NCI-H748 (cell line): Measurements from ENCODE around the gene ADD1.
A peak's percentile ranks its signal among the peaks of the same experiment; 100 is the strongest.

Experiments used
- DNase-seq: peaks from one replicate; lab custom pipeline; 2025; ENCODE audit not compliant: unreplicated experiment; lab: John Stamatoyannopoulos, UW

ADD1 gene

DNA sequence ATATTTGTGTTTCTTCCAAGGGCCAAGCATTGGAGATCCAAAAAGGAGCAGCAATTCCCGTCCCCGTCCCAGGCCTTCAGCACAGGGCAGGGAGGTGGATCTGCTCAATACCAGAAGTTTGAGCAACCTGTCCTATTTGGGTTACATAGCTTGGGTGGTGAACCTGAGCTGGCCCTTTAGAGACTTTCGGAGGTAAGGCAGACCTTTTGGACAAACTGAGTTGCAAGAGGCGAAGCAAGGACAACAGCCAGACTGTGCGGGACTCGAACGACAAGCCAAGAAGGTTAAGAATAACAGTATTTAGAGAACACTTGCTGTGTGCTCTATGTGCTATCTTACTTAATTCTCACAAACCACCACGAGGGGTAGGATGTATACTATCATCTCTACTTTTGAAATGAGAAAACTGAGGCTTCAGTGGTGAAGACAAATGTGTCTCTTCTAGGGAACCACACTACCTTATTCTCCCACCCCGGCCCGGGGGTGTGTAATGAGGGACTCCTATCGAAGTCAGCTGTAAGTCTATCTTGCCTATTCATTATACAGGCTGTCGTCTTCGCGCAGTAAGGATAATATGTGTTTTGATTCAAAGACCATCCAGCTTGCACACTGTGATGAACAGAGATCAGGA lies 118.3 kb downstream of the ADD1 start:
- DNase-seq: peak; percentile 9

DNA sequence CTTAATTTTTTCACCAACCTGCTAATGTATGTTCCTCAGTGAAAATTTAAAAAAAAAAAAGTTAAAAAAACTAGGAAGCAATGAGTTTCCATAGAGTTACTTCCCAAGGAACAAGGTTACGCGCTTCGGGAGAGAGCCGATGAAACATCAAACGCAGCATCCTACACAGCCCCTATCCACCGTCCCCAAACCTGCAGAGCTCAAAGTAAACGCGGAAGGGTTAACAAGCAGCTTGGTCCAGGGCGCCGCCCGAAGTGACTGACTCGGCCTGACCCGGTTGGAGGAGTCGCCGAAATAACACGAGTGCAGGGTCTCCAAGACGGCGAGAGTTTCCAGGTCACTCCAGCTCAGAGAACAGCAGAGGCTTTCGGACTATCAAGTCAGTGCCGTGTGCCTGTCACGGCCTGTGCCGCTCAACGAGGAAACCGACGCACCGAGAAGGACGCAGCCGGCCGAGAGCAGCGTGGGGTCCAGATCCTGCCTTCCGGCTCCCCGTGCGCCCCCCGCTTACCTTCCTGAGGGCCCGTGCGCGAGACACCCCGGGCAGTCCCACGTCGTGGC lies 119.0 kb downstream of the ADD1 start:
- peak; percentile 42 for DNase-seq

DNA sequence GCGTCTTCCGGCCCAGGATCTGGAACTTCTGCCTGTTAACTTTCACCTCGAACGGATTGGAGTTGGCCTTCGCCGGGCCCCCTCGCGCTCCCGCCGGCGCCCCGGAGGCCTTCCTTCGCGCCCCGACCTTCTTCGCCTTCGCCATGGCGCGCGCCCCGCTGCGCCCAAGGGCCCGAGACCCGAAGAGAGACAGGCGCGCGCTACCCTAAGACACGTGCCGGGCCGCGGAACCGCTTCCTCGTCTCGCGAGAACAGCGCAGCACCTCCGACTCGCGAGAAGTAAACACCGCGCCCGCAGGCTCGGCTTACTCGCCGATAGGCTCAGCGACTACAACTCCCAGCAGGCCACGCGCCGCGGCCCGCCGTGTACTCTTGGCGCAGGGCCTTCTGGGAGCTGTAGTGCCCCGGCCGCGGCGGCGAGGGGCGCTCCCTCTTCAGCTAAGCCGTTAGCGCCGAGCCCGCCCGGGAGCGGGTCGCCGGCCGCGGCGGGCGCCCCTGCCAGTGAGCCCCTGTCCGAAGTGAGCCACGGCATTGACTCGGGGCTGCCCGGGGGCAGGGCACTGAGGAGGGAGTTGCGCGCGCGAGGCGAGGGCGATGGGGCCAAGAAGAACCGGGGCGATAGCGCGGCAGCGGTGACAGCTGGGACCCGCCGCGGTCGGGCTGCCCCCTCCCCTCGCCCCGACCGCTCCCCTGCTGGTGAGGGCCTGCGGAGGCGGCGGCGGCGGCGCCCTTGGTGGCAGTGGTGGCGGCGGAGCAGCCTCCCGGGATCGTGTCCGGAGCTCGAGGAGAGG lies 119.7 kb downstream of the ADD1 start, which contains the start of the genes GRK4 and NOP14:
Gene GRK4 (plus strand): TSS at position 397 of the 791 bp plus-strand sequence. CDS start 500 bp downstream, outside the sequence.
Gene NOP14 (minus strand): TSS at position 232 of the 791 bp plus-strand sequence. CDS start 87 bp downstream, at position 145.
- peak; percentile 90 for DNase-seq

DNA sequence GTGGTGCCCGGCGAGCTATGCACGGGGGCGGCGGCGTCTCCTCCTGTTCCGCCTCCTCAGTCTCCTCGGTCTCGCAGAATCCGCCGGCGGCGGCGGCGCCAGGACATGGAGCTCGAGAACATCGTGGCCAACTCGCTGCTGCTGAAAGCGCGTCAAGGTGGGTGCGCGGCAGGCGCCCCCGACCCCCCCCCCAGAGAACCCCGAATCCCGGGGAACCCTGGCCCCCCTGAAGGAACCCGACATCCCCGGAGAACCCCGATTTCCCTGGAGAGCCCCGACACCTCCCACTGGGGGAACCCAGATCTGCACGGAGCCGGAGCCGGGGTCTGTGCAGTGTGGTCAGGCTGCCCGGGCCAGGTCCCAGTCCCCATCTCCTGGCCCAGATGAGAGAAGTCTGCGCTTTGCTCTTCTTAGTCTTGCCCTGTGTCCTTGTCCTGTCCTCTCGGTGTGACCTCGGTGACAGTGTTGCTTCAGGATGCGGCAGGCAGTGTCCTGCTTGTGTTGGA lies 120.4 kb downstream of the ADD1 start:
- DNase-seq: no peak

DNA sequence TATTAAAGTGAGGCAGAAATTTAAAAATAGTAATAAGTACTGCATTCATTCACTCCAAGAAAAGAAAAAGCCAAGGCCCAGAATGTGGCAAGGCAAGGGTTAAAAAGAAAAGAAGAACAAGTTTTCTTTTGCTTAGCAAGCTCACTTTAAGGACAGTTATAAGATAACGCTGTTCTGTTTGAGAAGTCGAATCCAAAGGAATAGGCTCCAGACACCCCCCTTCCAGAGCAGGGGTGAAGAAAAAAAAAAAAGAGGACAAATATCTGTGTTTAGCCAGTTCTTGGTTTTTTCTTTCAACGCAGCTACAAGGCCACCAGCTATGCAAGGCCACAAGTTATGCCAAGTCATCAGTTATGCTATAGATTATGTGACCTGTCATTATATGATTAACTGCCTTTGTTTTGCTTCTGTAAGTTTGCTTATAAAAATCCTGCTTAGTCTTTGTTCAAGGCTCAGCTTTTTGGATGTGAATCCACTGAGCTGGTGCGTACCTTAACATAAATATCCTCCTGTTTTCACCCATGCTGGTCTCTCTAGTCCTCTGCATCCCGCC lies 121.1 kb downstream of the ADD1 start:
- DNase-seq: no peak

DNA sequence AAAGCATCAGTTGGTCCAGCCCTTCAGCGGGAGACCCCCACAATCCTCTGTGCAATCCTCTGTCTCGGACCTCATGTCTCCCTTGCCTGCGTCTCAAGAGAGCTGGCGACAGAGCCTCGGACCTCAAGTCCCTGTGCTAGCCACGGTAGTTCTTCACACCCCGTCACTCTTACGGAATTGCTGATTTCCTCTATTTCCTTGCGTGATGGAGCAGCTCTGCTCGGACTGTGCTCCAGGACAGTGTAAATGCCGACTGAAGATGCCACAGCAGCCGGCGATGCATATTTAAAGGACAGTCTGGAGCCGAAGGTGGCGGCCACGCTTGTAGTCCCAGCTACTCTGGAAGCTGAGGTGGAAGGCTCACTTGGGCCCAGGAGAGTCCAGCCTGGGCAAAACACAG lies 121.6 kb downstream of the ADD1 start:
- no peak for DNase-seq

DNA sequence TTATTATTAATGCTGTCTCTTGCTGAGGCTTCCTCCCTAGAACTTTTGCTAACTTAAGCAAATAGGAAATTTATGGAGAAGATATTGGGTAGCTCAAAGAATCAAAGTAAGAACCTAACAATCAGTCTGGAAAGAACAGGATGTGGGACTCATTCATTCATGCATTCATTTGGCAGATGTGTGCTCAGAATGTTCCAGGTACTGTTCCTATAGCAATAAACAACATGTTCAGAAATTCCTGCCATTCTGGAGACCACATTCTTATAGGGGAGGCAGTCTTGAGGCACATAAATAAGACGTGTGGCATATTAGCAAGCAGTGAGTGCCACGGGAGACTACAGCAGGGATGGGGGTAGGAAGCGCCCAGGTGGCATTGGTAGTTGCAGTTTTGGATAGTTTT lies 124.7 kb downstream of the ADD1 start:
- no peak for DNase-seq

DNA sequence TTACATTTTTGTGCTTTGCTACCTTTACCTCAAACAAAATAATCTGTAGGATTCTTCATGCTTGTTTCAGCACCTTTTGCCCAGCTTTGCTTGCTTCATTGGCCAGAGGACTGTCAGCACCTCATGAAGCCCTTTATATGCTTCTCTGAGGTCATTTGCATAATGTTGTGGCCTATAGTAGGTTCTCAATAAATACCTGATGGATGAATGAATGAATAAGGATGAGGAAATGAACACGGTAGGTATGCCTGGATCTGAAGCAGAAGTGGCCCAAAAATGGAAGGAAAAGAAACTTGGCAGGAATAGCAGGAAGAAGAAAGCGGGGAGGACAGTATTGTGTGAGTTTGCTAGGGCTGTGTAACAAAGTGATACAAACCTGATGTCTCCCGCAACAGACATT lies 127.6 kb downstream of the ADD1 start:
- DNase-seq: no peak

DNA sequence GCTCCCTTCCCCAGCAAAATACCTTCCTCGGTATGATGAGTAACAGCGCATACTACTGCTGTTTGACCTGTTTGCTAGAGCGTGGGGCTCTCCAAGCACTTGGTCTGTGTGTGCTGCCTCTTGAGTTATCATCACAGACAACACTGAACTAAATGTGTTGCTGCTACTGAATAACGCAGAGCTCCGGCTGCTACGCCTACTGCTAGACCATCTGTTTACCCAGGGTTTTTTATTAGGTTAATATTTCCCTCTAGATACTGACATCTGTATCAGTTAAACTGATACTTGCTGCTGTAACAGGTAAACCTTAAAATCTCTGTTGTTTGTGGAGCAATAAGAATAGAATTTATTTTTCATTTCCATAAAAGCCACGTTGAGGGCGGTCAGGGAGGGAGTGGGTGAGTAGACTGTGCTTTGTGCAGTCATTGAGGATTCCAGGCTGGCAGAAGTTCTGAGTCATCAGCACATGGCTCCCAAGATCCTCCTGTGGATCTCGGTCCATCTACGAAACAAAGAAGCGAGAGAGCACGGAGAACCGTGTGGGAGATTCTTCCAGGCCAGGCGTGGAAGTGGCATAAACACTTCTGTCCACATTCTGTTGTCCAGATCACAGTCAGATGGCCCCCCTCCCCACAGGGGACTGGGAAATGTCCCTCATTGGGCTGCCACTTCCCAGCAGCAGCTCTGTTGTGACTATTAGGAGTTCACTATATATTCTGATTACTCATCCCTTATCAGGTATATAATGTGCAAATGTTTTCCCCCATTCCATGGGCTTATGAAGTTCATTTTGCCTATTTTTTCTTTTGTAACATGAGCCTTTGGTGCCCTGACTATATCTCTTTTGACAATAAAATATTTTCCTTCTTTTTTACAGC lies 133.8 kb downstream of the ADD1 start:
- DNase-seq: no peak
